ENCODE measurements around the gene CD52.
"Not testable (repeated sequence)": the region's sequence is repeated elsewhere in the genome, so short reads cannot be mapped to it uniquely, and the experiment has no call there.

CD52 gene

DNA sequence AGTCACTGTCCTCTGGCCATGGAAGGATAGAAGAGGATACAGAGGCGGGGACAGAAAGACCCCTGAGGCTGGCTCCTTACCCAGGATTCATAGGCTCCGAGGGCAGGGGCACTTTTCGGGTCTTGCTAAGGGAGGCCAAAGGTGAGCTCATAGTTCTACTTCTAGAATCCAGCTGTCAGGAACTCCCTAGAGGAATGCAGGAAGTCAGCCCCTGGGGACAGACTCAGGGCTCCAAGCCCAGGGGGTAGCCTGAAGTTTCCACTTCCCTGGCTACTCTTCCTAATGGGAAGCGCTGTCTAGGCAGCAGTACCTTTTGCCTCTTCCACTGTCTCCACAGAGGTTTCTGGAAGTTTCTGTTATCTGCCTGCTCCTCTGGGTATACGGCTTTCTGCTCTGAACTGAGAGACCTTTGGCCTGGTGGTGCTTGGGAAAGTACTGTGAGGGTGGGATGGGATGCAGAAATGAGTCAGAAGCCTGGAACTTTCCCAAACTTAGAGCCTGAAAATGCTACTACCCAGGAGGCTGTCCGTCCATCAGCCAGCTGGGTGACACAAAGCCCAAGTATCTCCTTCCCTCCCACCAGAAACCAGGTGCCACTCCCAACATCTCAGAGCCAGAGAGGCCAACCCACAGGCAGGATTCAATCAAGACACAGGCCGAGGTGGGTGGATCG, 14.9 kb upstream of the CD52 start:
- peak; percentile 91 for DNase-seq (ENCODE audit: low spot score)

DNA sequence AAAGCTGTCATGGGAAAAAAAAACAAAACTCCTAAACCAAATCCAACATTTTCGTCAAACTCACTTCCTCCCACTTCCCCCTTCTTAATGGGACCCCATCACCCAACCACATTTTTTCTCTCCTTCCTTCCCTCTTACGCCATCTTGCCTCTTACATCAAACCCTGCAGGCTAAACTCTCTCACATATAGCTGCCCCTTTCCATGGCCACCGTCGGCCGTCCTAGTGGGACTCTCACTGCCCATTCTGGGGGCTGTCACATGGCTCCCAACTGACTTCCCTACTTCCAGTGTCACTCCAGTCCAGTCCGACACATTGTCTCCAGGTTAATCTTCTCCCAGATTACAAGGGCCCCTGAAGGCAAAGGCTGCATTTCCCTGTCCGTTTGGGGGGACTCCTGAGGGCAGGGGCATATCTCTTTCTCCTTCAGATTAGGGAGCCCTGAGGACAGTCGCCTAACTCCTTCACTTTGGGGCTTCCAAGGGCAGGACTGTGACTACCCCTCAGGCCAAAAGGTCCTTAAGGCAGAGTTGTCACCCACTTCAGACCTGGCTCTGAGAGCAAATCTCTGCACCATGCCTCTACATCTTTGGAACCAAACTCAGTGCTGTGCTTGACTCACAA, 12.0 kb upstream of the CD52 start:
- no peak for DNase-seq (ENCODE audit: low spot score)

DNA sequence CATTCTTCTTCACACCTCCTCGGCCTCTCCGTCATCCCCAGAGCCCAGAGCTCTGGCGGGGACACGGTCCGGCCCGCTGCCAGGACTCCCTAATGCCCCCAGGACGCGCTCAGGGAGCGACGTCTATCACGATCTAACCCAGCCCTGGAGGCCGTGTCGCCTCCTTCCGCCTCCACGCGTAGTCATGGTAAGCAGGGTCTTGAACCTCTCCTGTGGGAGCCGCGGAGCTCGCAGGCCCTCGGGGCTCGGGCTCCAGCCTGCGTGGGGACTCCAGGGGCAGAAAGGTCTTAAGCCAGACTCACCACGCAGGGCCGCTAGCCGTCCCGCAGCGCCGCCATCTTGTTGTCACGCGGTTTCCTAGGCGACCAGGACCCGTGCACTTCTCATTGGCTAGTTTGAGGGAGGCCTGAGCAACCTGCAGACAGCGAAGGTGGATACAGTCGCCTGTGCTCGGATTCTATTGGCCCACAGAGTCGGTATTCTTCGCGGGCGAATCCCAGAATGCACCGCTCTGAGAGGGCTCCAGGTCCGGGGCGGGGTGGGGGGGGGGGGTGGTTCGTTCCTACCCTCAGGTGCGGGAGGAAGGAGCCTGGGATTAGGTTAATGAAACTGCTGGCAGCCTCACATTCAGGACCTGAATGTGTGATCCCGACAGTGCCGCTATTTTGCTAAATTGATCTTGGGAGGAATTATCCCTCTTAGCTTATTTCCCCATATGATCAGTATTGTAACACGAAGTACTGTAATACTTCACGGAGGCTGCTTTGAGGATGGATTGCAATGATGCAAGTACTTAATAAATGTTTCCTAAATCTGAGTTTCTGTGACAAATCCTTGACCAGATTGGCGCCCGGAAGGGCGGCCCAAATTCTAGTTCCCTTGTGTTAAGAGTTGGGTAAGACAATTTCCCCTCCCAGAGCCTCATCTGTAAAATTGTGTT, 11.2 kb upstream of the CD52 start, which contains the start of gene UBXN11:
Gene UBXN11 (minus strand): TSS at position 347 of the 940 bp plus-strand sequence. CDS start 3,753 bp downstream, outside the sequence.
- peak; percentile 98 for DNase-seq (ENCODE audit: low spot score)

- no peak for DNase-seq (ENCODE audit: low spot score)
Measured at GRCh38 chr1:26307363-26307781, 10.4 kb upstream of the CD52 start.

- not testable (repeated sequence) for DNase-seq (ENCODE audit: low spot score)
Measured at GRCh38 chr1:26307966-26308899, 9.5 kb upstream of the CD52 start.

- DNase-seq (ENCODE audit: low spot score), result no peak
Measured at GRCh38 chr1:26314501-26314900, 3.3 kb upstream of the CD52 start.

GRCh38 chr1:26315874-26316850, 1.6 kb upstream of the CD52 start:
- no peak for DNase-seq (ENCODE audit: low spot score)

DNA sequence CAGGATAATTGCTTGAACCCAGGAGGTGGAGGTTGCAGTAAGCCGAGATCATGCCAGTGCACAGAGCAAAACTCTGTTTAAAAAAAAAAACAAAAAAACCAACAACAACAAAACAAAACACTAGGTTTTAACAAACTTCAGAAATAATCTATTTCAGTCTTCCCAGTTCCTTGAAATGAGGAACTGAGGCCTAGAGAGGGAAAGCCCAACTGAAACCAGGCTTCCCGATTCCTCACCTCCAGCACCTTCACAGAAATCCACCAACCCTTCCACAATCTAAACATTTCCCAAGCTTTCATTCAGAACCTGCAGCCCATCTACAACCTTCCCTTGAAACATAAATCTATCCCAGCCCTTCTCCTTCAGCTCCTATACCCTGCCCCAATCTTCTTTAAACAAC, 612 bp upstream of the CD52 start:
- no peak for DNase-seq (ENCODE audit: low spot score)

DNA sequence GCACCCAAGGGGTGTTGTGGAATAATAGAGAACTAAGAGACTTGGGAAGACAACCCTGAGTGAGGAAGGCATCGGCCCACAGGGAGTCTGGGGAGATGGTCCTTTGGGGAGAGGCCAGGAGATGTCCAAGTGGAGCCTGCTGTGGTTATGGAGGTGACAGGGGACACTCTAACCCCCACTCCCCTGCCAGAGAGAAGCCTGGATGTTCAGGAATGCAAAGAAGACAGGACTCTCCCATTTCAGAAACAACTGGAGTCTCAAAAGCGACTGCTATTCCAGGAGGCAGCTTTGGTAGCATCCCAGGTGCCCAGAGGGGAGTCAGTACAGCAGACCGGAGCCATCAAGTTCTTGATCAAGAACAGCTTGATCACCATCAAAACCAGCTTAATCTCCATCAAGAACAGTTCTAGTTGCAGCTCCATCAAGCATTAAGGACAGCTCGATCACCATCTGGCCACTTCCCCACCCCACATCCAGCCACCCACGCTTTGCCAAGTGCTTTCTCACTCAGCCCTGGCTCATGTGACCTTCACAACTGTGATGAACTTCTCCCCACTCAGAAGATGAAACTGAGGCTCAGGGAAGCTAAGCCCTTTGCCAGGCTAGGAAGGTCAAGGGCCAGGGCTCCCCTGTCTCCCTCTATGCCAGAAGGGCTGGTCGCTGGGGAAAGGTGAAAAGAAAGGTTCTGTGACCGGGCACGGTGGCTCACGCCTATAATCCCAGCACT, 743 bp downstream of the CD52 start:
- DNase-seq (ENCODE audit: low spot score), result no peak

GRCh38 chr1:26320896-26321295, 3.1 kb downstream of the CD52 start:
- no peak for DNase-seq (ENCODE audit: low spot score)

- peak; percentile 81 for DNase-seq (ENCODE audit: low spot score)
Measured at GRCh38 chr1:26321315-26322041, 3.7 kb downstream of the CD52 start.

GRCh38 chr1:26322042-26322331, 4.2 kb downstream of the CD52 start:
- DNase-seq (ENCODE audit: low spot score), result no peak

GRCh38 chr1:26323382-26323781, 5.6 kb downstream of the CD52 start:
- no peak for DNase-seq (ENCODE audit: low spot score)

GRCh38 chr1:26324550-26324949, 6.8 kb downstream of the CD52 start:
- DNase-seq (ENCODE audit: low spot score), result no peak

GRCh38 chr1:26327956-26328362, 10.2 kb downstream of the CD52 start:
- DNase-seq (ENCODE audit: low spot score), result no peak

- no peak for DNase-seq (ENCODE audit: low spot score)
Measured at GRCh38 chr1:26328597-26328996, 10.8 kb downstream of the CD52 start.

DNA sequence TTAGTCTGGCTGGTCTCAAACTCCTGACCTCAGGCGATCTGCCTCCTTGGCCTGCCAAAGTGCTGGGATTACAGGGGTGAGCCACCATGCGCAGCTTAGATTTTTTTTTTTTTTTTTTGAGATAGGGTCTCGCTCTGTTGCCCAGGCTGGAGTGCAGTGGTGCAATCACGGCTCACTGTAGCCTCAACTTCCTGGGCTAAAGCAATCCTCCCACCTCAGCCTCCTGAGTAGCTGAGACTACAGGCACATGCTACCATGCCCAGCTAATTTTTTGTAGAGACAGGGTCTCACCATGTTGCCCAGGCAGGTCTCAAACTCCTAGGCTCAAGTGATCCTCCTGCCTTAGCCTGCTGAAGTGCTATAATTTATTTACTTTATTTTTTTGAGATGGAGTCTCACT, 11.6 kb downstream of the CD52 start:
- DNase-seq (ENCODE audit: low spot score), result not testable (repeated sequence)

DNA sequence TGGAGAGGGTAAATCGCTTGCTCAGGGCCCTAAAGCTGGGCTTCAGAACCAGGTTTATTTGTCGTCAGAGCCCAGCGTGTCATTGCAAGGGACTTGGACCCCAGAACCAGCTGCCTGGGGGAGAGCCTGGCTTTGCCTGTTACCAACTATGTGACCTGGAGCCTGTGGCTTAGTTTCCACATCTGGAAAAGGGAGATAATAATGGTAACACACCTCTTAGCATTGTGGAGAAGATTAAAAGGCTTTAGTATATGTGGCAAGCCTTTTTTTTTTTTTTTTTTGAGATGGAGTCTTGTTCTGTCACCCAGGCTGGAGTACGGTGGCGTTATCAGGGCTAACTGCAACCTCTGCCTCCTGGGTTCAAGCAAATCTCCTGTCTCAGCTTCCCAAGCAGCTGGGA, 12.5 kb downstream of the CD52 start:
- DNase-seq (ENCODE audit: low spot score), result no peak

DNA sequence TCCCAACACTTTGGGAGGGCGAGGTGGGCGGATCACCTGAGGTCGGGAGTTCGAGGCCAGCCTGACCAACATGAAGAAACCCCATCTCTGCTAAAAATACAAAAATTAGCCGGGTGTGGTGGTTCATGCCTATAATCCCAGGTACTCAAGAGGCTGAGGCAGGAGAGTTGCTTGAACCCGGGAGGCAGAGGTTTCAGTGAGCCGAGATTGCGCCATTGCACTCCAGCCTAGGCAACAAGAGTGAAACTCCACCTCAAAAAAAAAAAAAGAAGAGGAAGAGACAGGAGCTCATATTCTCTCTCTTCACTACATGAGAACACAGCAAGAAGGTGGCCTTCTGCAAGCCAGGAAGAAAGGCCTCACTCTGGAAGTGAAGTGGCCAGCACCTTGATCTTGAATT, 15.6 kb downstream of the CD52 start:
- not testable (repeated sequence) for DNase-seq (ENCODE audit: low spot score)

All from kidney tubule cell (primary cell).